Stimulated activated CD8-positive, alpha-beta memory T cell treated with anti-CD3 and anti-CD28 coated beads, Interleukin-15, amount 100 ng/mL, for 4 hours (primary cell): ENCODE data around the gene SEMA6B.
A peak's percentile ranks its signal among the peaks of the same experiment; 100 is the strongest.

Experiments
- DNase-seq, 2 donors: peaks; one replicate each; pipeline ENCODE4 v3.0.0-alpha.2; 2020; ENCODE audit warnings: low read depth in 2 of 2

SEMA6B gene

DNA sequence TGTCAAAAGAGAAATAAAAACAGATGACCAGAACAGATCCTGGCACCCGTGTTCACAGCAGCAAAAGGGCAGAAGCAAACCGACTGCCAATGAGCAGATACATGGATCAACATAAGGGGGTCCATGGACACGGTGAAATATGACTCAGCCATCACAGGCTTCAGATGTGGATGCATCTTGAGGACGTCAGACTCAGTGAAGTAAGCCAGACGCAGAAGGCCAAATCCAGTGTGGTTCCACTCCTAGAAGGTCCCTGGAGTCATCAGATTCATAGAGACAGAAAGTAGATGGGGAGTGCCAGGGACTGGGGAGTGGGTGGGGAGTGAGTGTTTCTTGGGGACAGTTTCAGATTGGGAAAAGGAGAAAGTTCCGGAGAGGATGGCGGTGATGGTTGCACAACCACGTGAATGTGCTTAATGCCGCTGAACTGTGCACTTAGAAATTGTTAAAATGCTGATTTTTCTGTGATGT is 28.8 kb upstream of the SEMA6B start:
- DNase-seq: no peak

DNA sequence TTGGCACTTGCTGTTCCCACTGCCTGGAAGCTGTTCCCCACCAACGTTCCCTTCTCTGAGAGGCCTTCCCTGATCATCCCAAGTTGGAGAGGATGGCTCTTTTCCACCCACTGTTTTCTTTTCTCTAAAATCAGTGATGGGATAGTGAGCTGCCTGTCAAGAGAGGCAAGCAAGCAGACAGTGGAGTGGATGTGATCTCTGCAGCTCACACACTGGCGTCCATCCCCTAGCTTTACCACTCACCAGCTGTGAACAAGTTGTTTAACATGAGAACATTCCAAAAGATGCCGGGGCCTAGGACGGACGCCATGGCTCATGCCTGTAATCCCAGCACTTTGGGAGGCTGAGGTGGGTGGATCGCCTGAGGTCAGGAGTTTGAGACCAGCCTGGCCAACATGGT is 28.0 kb upstream of the SEMA6B start:
- DNase-seq: no peak

DNA sequence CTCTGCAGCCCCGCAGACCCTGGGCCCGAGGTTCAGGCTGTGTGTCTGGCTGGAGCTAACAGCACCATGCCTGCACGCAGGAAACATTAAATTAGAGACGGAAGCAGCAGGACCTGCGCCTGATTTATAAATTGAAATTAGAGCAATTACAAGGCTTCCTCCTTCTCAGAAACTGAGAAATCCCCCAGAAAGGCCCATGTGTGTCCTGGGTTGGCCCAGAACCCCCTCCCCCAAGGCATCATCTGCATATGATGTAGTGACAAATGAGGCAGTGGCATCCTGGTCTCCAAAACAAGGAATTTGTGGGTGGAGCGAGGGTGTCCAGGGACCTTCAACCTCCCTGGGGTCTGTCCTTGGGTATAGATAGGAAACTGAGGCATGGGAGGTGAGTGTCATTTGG is 27.2 kb upstream of the SEMA6B start:
- no peak for DNase-seq

DNA sequence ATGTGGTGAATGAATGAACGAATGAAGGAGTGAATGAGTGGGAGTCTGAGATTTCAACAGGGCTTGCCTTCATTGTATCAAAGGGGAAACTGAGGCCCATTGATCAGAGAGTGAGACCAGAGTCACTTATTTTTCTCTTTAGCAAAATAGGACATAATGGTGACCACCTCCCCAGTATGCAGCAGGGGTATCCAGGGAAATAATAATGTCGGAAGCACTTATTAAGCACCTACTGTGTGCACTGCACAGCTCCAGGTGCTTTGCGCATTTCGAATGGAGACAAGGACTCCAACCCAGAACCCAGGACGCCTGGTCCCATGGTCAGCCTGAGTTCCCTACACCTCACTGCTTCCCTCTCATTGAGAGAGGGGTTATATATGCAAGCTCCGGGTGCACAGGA is 26.8 kb upstream of the SEMA6B start:
- no peak for DNase-seq

DNA sequence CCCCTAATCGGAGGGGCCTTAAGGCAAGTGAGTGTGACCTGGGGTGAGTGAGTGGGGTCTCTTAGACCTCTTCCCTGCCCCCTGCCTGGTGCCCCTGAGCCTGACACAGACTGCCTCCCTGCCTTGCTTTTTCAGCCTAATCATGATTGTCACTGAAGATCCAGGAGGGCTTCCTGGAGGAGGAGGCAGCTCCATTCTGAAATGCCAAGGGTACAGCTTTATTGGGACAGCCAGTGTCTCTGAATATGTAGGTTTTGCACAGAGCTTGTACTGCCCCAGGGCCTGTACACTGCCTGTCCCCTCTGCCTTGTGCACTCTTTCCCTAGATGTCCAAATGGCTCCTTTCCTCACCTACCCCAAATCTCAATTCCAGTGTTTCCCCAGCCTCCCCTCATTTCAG is 26.1 kb upstream of the SEMA6B start:
- no peak for DNase-seq

DNA sequence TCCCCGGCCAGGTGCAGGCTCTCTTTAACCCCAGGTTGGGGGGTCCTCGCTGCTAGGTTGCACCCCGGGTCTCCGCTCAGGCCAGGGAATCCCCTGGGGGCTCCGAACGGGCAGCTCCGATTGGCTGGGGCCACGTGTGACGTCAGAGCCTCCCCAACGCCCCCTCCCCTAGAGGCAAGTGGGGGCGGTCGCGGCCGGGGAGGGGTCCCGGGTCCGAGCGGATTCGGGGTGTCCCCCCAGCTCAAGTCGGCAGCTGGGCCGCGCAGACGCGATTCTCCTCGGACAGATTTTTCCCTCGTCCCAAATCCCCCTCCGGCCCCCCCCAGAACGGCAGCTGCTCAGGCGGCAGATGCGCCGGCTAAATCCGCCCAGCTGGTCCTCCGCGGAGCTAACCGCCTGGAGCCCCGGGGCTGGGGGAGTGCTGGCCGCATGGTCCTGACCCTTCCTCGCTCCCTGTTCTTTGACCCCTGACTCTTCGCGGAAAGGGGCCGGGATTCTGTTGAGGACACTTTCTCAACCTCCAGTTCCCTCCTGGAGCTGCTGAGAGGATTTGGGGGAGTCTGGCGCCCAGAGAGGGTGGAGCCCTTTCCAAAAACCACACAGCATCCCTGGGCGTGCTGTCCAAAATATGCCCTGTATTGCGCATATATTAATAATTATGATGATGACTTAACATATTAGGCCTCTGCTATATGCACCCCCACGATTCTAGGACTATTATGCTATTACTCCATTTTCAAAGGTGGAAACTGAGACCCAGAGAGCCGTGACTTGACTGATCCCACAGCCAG is 25.4 kb upstream of the SEMA6B start:
- no peak for DNase-seq

DNA sequence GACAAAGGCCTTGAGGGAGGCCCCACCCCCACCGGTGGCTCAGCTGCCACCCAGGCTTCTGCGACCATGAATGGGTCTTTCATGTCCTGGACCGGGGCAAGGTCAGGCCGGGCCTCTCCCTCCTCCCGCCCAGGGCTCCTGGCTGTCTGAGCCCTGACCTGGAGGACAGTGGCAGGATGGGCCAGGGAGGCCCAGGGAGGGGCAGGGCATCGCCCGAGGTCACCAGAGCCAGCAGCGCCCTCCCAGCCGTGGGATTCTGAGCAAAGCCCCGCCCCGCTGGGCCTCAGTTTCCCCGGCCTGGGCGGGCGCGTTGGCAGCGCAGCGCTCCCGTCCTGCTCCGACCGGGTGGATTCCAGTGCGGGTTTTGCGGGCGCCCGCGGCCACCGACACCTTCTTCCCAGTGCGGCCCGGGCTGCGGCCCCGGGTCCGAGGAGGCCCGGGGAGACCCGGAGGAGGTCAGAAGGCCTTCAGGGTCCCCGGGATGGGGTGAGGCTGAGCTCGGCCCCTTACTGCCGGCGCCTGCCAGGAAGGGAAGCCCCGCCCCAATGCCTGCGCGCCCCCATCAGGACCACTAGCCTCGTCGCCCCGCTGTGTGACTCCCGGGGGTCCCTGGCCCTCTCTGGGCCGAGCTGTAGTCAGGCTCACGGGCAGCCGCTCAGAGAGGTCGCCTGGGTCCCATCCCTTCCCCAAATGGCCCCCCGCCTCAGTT is 24.6 kb upstream of the SEMA6B start:
- DNase-seq: no peak

DNA sequence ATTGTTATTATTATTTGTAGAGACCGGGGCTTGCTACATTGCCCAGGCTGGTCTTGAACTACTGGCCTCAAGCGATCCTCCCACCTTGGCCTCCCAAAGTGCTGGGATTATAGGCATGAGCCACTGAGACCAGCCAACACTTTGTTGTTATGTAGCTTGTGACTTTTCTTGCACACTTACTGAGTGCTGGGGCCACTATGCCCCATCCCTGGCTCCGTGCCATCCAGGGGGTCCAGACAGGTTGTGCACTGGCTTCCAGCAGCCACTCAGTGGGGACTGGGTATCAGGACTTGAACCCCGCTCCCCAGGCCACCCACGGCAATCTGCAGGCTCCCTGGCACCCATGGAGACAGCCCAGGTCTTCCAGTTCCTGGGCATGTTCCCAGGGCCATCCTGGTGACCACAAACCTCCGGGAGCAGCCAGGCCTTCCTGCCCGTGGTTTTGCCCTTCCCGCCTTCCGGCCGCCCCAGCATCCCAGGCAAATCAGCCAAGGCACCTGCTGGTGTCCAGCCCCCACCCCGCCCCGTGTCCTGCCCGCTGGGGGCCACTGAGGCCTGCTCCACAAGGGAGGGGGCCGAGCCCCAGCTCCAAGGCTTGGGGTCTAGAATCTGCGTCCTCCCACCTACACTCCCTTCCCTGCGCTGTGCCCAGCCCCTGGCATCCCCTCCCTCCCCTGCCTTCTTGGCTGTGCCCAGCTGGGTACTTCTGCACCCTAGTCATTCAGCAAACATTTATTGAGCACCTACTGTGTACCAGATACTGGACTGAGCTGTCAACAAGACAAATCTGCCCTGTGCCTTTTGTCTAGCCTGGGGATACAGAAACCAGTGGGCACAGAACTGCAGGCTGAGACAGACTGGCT is 23.7 kb upstream of the SEMA6B start:
- DNase-seq: no peak

DNA sequence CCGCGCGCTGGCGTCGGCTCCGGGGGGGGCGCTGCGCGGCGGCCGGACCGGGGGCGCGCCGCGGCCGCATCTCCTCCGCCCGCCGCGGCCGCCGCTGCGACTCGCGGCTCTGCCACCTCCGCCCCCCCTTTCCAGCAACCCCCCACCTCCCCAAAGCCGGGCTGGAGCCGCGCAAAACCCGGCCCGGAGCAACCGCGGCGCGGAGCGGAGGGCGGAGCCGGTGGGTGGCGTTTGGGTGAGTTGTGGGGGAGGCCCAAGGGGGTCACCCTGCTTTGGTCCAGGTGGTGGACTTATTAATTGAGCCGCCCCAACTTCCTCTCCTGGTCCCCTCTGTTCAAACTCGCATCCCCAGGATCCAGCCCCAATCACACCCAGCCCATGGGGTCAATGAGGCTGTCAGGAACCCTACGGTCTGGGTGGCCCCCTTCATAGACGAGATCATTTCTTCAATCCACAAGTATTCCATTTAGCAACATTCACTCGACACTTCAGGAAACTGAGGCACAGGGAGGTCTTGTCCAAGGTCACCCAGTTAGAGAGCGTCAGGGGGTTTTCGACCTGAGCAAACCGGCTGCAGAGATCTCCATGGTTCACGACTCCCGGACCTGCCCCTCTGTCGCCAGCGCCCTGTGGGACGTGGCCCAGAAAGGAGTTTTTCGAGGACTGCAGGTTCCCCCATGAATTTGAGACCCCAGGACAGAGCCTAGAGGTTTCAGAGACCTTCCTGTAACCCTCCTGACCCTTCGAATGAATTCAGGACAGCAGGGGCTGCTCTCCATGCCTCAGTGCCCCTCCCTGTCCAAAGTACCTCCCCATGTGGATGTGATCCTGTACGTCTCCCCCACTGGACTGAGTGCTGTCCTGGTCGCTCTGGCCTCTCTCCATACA is 22.4 kb upstream of the SEMA6B start:
- no peak for DNase-seq

DNA sequence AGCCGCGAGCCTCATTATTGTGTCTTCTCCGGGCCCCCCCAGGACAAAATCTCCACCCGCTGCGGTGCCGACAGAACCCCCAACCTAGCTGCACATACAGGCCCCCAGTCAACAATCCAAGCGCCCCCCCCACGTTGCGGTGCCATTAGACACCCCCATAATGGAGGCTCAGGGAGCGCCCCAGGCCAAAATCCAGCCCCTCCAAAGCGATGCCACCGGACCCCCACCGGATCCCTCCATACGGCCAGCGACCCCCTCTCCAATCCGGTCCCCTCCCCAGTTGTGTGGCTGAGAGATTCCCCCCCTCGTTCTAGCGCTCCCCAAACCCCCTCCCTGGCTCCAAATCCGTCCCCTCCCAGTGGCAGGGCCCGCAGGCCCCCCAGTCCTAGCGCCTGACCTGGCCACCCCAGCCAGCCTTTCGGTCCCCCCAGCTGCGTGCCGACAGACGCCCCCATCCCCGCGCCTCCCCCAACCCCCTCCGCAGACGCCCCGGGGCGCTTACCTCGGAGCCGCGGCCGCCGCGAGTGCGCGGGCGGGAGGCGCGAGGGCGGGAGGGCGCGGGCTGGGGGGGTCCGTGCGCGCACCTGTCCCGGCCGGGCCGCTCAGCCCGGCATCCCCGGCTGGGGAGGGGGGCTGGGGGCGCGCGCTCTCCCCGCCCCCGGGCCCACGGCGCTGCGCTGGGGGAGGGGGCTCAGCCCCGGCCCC is 21.6 kb upstream of the SEMA6B start:
- DNase-seq: no peak

DNA sequence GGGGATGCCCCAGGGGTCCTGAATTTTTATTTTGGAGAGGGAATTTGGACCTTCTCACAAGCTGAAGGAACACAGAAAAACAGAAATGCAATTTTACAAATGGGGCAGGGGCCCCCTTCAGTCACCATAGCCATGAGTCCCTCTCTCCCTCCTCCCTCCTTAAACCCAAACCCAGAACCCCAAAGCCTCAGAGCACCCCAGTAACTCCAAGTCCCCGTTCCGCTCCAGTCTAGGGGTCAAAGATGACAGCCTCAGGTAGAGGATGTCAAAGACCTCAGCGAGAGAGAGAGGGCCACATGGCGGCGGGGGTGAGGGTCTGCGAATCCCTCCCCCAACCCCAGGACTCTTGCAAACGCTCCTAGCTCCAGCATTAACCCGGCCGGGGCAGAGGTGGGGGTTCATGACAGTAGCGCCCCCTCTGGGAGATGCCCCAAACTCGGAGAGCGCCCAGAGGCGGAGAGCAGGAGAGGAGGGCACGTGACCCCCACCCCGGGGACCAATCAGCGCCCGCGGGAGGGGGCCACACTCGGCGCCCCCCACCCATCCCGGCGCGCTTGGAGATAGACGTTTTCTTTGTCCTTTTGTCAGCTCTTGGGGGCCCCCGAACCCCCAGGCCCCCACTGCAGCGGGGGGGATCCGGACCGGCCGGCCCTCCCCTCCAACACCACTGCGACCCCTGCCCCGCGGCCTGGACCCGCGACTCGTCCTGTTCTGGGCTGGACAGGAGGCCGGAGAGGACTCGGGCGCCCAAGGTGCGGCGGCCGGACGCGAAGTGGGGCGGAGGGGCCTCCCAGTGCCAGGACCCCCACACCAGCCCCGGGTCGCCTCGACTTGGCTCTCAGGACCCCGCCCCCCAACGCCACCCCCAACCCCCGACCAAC is 20.8 kb upstream of the SEMA6B start:
- no peak for DNase-seq

DNA sequence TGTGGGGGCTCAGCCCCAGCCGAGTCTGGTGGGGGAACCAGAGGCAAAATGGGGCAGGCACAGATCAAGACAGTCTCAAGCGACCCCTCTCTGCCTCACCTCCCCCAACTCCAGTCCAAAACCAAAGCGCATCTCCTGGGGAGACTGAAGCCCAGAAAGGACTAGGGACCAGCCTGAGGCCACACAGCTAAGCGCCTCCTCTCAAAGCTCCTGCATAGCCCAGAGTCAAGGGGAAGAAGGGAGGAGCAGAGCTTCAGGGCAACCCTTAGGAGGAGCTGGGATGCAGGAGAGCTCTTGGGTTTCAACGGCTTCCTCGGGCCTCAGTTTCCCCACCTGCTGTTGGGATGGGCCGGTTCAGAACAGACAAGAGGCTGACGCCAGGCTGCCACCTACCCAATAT is 19.9 kb upstream of the SEMA6B start:
- no peak for DNase-seq

DNA sequence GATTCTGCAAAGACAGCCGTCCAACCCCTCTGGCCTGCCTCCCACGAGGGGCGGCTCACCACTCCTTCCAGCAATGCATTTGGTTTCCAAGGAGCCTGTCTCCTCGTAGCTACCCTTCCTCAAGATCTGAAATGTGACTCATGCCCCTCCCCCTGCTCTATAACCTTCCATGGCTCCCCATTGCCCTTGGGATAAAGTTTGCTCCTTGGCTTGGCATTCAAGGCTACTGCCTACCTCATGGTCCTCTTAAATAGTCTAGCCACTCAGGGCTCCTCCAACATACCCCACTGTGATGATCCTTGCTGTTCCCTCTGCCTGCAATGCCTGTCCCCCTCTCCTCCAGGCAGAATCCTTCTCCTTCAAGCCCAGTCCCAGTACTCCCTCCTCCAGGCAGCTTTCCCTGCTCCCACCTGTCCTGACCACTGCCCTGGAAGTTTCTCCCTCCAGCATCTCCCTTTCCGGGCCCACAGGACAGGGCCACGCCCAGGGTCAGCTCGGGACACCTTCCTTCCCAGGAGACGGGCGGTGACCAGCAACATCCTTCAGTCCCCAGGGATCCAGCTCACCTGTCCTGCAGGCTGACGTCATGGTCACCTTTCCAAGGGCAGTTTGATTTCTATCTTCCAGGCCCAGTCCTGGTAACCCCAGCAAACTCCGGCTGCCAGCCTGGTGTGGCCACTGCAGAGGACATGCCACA is 19.2 kb upstream of the SEMA6B start:
- no peak for DNase-seq

DNA sequence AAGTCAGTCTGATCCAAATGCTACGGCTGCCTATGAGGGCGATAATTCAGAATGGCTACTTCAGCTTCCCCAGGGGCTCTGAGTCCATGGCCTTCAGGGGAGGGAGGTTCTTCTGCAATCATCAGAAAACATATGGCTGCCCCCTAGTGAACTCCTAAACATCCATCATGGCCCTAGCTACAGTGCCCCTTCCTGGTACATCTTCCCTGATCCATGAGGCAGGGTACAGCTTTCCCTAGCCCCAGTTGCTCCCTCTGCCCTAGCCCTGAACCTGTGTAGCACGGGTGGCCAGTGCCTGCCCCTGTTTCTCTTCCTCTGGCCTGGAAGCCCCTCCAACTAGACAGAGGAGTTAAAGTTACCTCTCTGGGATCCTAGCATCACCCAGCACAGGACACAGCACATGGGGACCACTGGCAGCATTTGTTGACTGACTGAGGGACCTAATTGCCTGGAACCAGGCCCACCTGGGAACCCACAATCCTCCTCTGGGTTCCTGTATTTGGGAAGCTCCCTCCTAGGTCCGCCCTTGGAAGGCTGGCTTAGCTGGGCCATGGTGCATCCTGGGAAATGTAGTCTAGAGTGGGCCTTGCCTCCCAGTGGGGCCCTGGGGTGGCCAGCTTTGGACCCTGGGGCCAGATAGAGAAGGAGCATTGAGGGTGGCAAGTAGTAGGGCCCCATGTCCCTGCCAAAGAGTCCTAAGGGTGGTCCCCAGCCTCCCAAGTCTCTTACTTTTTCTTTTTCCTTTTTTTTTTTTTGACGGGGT is 17.7 kb upstream of the SEMA6B start:
- DNase-seq: no peak

DNA sequence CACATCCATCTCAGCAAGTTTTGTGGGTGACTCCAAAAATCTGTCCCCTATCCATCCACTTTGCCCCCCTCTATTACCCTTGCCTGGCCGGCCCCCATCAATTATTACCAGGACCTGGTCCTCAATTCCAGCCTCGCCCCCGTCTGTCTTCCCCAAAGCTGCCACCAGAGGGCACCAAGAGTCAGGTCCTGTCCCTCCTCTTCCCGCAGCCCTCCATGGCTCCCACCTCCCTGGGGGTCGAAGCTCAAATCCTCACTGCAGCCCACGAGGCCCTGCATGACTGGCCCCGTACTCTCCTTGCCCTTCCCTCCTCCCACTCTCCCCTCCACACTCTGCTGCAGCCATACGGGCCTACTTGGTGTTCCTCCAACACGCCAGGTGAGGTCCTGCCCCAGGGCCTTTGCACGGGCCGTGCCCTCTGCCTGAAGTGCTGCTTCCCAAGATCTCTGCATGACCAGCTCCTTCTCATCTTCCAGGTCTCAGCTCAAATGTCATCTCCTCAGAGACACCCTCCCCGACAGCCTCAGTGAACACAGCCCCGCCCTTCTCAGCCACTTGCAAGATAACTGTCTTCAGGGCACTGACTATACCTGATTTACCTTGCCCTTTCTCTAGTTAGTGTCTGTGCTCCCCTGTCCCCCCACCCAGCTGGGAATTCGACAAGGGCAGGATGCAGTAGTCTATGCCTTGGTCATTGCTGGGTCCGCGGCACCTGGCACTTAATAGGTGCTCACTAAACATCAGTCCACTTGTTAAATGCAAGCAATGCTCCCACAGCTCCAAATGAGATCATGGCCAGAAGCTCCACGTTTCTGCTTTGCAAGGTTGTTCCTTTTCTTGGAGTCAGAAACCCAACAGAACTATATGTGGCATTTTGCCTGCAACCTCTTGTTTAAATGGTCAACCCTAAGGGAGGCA is 16.8 kb upstream of the SEMA6B start:
- DNase-seq: peak; percentile 17 to 27

DNA sequence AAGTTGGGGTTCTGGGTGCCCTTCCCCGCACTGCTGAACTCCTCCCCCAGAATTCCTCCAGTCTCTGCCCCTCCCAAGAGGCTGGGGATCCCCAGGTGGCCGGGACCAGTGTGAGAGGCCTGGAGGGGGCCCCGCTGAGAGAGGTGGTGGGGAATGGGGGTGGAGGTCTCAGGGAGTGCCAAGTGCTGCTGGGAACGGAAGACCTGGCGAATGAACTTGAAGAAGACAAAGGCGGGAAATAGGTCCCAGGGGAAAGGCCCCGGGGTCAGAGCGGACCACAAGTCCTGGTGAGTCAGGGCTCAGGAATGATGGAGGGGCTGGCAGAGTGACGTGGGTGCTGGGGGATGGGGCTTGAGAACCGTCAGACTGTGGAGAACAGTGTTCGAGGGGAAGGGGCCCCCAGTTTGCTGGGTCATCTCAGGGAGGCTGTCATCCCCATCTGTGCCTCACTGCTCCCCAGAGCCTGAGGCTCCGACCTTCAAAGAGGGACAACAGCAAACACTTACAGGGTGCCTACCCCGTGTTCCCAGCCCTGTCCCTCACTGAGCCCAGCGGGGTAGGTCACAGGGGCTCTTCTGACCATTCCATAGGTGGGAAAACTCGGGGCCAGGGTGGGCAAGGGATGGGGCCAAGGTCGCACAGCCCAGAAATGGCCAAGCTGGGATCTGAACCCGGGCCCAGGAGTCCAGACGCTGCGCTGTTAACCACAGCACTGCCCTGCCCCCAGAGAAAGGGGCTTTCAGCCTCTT is 16.0 kb upstream of the SEMA6B start:
- no peak for DNase-seq

DNA sequence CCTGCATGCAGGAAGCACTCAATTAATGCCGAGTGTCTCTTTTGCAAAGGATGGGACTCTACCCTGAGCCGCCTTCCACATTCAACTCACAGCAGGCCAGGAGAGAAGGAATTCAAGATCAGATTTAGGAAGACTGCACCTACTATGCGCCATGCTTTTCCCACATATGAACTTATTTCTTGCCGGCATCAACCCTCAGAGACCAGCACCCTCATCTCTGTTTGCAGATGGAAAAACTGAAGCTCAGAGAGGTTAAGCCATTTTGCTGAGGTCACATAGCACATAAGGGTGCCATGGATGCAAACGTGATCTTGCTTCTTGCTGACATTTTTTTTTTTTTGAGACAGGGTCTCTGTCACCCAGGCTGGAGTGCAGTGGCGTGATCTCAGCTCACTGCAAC is 14.2 kb upstream of the SEMA6B start:
- DNase-seq: no peak
